Measurements from ENCODE around the gene LRBA.
"Not testable (repeated sequence)": the region's sequence is repeated elsewhere in the genome, so short reads cannot be mapped to it uniquely, and the experiment has no call there.

LRBA gene

GRCh38 chr4:150419939-150420338, 595.1 kb downstream of the LRBA start:
- peaks cover 2% of the 10 kb centered on the region for H3K4me1 Mint-ChIP-seq (ENCODE audit: low read depth)
- peaks cover 2% of the 10 kb centered on the region for H3K36me3 Mint-ChIP-seq (ENCODE audit: low read depth)
- no peak for DNase-seq (ENCODE audit: low spot score)
- no peaks in the 10 kb centered on the region for H3K9me3 Mint-ChIP-seq
- H3K27me3 Mint-ChIP-seq (ENCODE audit: low read depth), result no peaks in the 10 kb centered on the region
- no peak overlapping the region for H3K4me3 Mint-ChIP-seq
- no peak overlapping the region for H3K27ac Mint-ChIP-seq

GRCh38 chr4:150418757-150419410, 596.2 kb downstream of the LRBA start:
- H3K27me3 Mint-ChIP-seq (ENCODE audit: low read depth), result no peaks in the 10 kb centered on the region
- H3K4me3 Mint-ChIP-seq, result no peak overlapping the region
- H3K27ac Mint-ChIP-seq, result no peak overlapping the region
- peaks cover 2% of the 10 kb centered on the region for H3K4me1 Mint-ChIP-seq (ENCODE audit: low read depth)
- DNase-seq (ENCODE audit: low spot score), result no peak
- H3K36me3 Mint-ChIP-seq (ENCODE audit: low read depth), result peaks cover 4% of the 10 kb centered on the region
- no peaks in the 10 kb centered on the region for H3K9me3 Mint-ChIP-seq

- Mint-ChIP-seq H3K36me3 (ENCODE audit: low read depth) (peaks cover 4% of the 10 kb centered on the region), H3K27ac (no peak overlapping the region), H3K4me1 (ENCODE audit: low read depth) (peaks cover 2% of the 10 kb centered on the region), H3K27me3 (ENCODE audit: low read depth) (no peaks in the 10 kb centered on the region), H3K9me3 (no peaks in the 10 kb centered on the region), H3K4me3 (no peak overlapping the region)
- DNase-seq (ENCODE audit: low spot score), result no peak
Observed at GRCh38 chr4:150415213-150415612, 599.9 kb downstream of the LRBA start.

GRCh38 chr4:150411520-150411919, 603.6 kb downstream of the LRBA start:
- no peaks in the 10 kb centered on the region for H3K9me3 Mint-ChIP-seq
- no peak for DNase-seq (ENCODE audit: low spot score)
- no peak overlapping the region for H3K4me3 Mint-ChIP-seq
- peaks cover 4% of the 10 kb centered on the region for H3K36me3 Mint-ChIP-seq (ENCODE audit: low read depth)
- peaks cover 2% of the 10 kb centered on the region for H3K4me1 Mint-ChIP-seq (ENCODE audit: low read depth)
- H3K27me3 Mint-ChIP-seq (ENCODE audit: low read depth), result no peaks in the 10 kb centered on the region
- H3K27ac Mint-ChIP-seq, result no peak overlapping the region

GRCh38 chr4:150402871-150403272, 612.2 kb downstream of the LRBA start:
- H3K27ac Mint-ChIP-seq, result no peak overlapping the region
- no peak for DNase-seq (ENCODE audit: low spot score)
- H3K4me3 Mint-ChIP-seq, result no peak overlapping the region
- H3K27me3 Mint-ChIP-seq (ENCODE audit: low read depth), result no peaks in the 10 kb centered on the region
- H3K36me3 Mint-ChIP-seq (ENCODE audit: low read depth), result peaks cover 11% of the 10 kb centered on the region
- peaks cover 9% of the 10 kb centered on the region for H3K9me3 Mint-ChIP-seq
- H3K4me1 Mint-ChIP-seq (ENCODE audit: low read depth), result no peaks in the 10 kb centered on the region

- no peak overlapping the region for H3K27ac Mint-ChIP-seq
- peaks cover 11% of the 10 kb centered on the region for H3K36me3 Mint-ChIP-seq (ENCODE audit: low read depth)
- no peaks in the 10 kb centered on the region for H3K27me3 Mint-ChIP-seq (ENCODE audit: low read depth)
- DNase-seq (ENCODE audit: low spot score), result no peak
- peaks cover 9% of the 10 kb centered on the region for H3K9me3 Mint-ChIP-seq
- peaks cover 2% of the 10 kb centered on the region for H3K4me1 Mint-ChIP-seq (ENCODE audit: low read depth)
- H3K4me3 Mint-ChIP-seq, result no peak overlapping the region
Observed at GRCh38 chr4:150401083-150401687, 613.9 kb downstream of the LRBA start.

GRCh38 chr4:150395872-150396271, 619.2 kb downstream of the LRBA start:
- DNase-seq (ENCODE audit: low spot score), result peak; percentile 53
- Mint-ChIP-seq H3K27me3 (ENCODE audit: low read depth) (no peaks in the 10 kb centered on the region), H3K9me3 (peaks cover 20% of the 10 kb centered on the region), H3K4me1 (ENCODE audit: low read depth) (peaks cover 5% of the 10 kb centered on the region), H3K36me3 (ENCODE audit: low read depth) (peaks cover 21% of the 10 kb centered on the region), H3K4me3 (no peak overlapping the region), H3K27ac (no peak overlapping the region)

- no peak for DNase-seq (ENCODE audit: low spot score)
- Mint-ChIP-seq H3K27me3 (ENCODE audit: low read depth) (no peaks in the 10 kb centered on the region), H3K9me3 (peaks cover 11% of the 10 kb centered on the region), H3K27ac (no peak overlapping the region), H3K36me3 (ENCODE audit: low read depth) (peaks cover 14% of the 10 kb centered on the region), H3K4me3 (no peak overlapping the region), H3K4me1 (ENCODE audit: low read depth) (peaks cover 5% of the 10 kb centered on the region)
Observed at GRCh38 chr4:150394046-150394445, 621.0 kb downstream of the LRBA start.

- H3K27me3 Mint-ChIP-seq (ENCODE audit: low read depth), result no peaks in the 10 kb centered on the region
- peaks cover 11% of the 10 kb centered on the region for H3K36me3 Mint-ChIP-seq (ENCODE audit: low read depth)
- H3K4me1 Mint-ChIP-seq (ENCODE audit: low read depth), result peaks cover 3% of the 10 kb centered on the region
- H3K27ac Mint-ChIP-seq, result no peak overlapping the region
- no peak overlapping the region for H3K4me3 Mint-ChIP-seq
- DNase-seq (ENCODE audit: low spot score), result no peak
- H3K9me3 Mint-ChIP-seq, result peaks cover 11% of the 10 kb centered on the region
Observed at GRCh38 chr4:150391052-150391451, 624.0 kb downstream of the LRBA start.

- Mint-ChIP-seq H3K4me3 (no peak overlapping the region), H3K27me3 (ENCODE audit: low read depth) (no peaks in the 10 kb centered on the region), H3K36me3 (ENCODE audit: low read depth) (peaks cover 11% of the 10 kb centered on the region), H3K27ac (no peak overlapping the region), H3K9me3 (peaks cover 11% of the 10 kb centered on the region), H3K4me1 (ENCODE audit: low read depth) (no peaks in the 10 kb centered on the region)
- DNase-seq (ENCODE audit: low spot score), result no peak
Observed at GRCh38 chr4:150390531-150390910, 624.6 kb downstream of the LRBA start.

GRCh38 chr4:150389896-150390530, 625.1 kb downstream of the LRBA start:
- DNase-seq (ENCODE audit: low spot score), result no peak
- Mint-ChIP-seq H3K27me3 (ENCODE audit: low read depth) (no peaks in the 10 kb centered on the region), H3K27ac (no peak overlapping the region), H3K36me3 (ENCODE audit: low read depth) (peaks cover 11% of the 10 kb centered on the region), H3K4me3 (no peak overlapping the region), H3K4me1 (ENCODE audit: low read depth) (no peaks in the 10 kb centered on the region), H3K9me3 (peaks cover 11% of the 10 kb centered on the region)

- DNase-seq (ENCODE audit: low spot score), result no peak
- H3K36me3 Mint-ChIP-seq (ENCODE audit: low read depth), result peaks cover 9% of the 10 kb centered on the region
- no peaks in the 10 kb centered on the region for H3K27me3 Mint-ChIP-seq (ENCODE audit: low read depth)
- peaks cover 6% of the 10 kb centered on the region for H3K9me3 Mint-ChIP-seq
- no peak overlapping the region for H3K4me3 Mint-ChIP-seq
- H3K4me1 Mint-ChIP-seq (ENCODE audit: low read depth), result no peaks in the 10 kb centered on the region
- H3K27ac Mint-ChIP-seq, result no peak overlapping the region
Observed at GRCh38 chr4:150387981-150388380, 627.1 kb downstream of the LRBA start.

GRCh38 chr4:150386415-150386814, 628.7 kb downstream of the LRBA start:
- not testable (repeated sequence) for H3K27ac Mint-ChIP-seq; H3K4me1 Mint-ChIP-seq (ENCODE audit: low read depth); H3K36me3 Mint-ChIP-seq (ENCODE audit: low read depth); H3K27me3 Mint-ChIP-seq (ENCODE audit: low read depth); DNase-seq (ENCODE audit: low spot score); H3K4me3 Mint-ChIP-seq; H3K9me3 Mint-ChIP-seq

- Mint-ChIP-seq H3K27ac (no peak overlapping the region), H3K36me3 (ENCODE audit: low read depth) (no peaks in the 10 kb centered on the region), H3K9me3 (no peaks in the 10 kb centered on the region), H3K27me3 (ENCODE audit: low read depth) (no peaks in the 10 kb centered on the region), H3K4me1 (ENCODE audit: low read depth) (no peaks in the 10 kb centered on the region), H3K4me3 (no peak overlapping the region)
- no peak for DNase-seq (ENCODE audit: low spot score)
Observed at GRCh38 chr4:150385606-150386005, 629.5 kb downstream of the LRBA start.
